T-helper 2 cell treated with Interferon-gamma antibody and Interleukin-4, amounts not matched to agents 5 μg/mL and 100 μg/mL, for 36 hours (primary cell): ENCODE measurements around the gene TNFRSF9.
"Not testable (repeated sequence)": the region's sequence is repeated elsewhere in the genome, so short reads cannot be mapped to it uniquely, and the experiment has no call there.

Experiments
- DNase-seq: peaks from one replicate; pipeline ENCODE4 v3.0.0; 2021; ENCODE audit warnings: low spot score
- H3K27ac Mint-ChIP-seq: one replicate; pipeline ENCODE4 v1.8.0; 2021; ENCODE audit warnings: mild to moderate bottlenecking, mixed read lengths
- H3K27me3 Mint-ChIP-seq: one replicate; pipeline ENCODE4 v1.8.0; 2021; ENCODE audit warnings: low read depth, mixed read lengths
- H3K36me3 Mint-ChIP-seq: one replicate; pipeline ENCODE4 v1.8.0; 2021; ENCODE audit warnings: low read depth, mixed read lengths
- H3K4me1 Mint-ChIP-seq: one replicate; pipeline ENCODE4 v1.8.0; 2021; ENCODE audit warnings: low read depth, mixed read lengths
- H3K4me3 Mint-ChIP-seq: one replicate; pipeline ENCODE4 v1.8.0; 2022; ENCODE audit warnings: mild to moderate bottlenecking, moderate library complexity, mixed read lengths
- H3K9me3 Mint-ChIP-seq: one replicate; pipeline ENCODE4 v1.8.0; 2021; ENCODE audit warnings: mixed read lengths

The TNFRSF9 gene

DNA sequence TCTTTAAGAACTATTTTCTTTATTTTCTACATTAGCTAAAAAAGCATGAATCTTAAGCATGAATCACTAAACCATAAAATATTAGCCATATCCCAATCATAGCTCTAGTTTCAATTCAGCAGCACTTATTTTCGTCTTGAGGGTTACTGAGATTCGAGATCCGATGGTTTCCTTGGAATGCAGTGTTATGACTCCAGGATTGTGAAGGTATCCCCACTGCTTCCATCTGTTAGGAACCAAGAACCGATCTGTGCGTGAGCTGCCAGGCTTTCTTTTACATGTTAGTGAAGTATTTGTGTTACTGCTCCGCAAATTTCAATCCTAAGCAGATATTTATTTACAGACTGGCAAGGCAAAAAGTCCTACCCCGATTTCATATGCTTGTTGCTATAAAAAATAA is 18.8 kb downstream of the TNFRSF9 start:
- no peaks in the 10 kb centered on the region for H3K27me3 Mint-ChIP-seq
- H3K4me3 Mint-ChIP-seq = no peak overlapping the region
- H3K27ac Mint-ChIP-seq = no peak overlapping the region
- peaks cover 7% of the 10 kb centered on the region for H3K4me1 Mint-ChIP-seq
- no peak for DNase-seq
- no peaks in the 10 kb centered on the region for H3K36me3 Mint-ChIP-seq
- H3K9me3 Mint-ChIP-seq = no peaks in the 10 kb centered on the region

DNA sequence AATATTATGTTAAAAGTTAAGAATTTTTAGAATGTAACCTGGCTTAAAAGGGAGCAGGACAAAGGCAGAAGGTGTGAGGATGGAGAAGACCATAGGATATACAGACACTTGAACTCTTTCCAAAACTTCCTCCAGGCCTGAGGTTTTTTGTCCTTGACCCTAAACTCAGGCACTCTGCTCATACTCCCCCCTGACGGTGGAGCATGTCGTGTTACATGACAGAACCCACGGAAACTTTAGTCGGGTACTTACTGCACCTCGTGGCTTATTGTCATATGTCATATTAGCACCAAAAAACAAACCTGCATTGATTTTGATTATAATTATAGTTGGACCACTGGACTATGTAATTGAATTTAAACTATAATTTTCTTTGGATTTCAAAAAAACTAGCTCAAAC is 20.8 kb downstream of the TNFRSF9 start:
- Mint-ChIP-seq H3K36me3 (no peaks in the 10 kb centered on the region), H3K27ac (no peak overlapping the region), H3K4me1 (peaks cover 9% of the 10 kb centered on the region), H3K4me3 (no peak overlapping the region), H3K27me3 (no peaks in the 10 kb centered on the region), H3K9me3 (no peaks in the 10 kb centered on the region)
- no peak for DNase-seq

DNA sequence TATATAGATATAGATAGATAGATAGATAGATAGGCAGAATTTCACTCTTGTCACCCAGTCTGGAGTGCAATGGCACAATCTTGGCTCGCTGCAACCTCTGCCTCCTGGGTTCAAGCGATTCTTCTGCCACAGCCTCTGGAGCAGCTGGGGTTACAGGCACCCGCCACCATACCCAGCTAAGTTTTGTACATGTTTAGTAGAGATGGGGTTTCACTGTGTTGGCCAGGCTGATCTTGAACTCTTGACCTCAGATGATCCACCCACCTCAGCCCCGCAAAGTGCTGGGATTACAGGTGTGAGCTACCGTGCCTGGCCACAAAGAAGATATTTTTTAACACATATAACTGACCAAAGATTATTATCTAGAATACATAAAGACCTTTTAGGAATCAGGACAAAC is 22.7 kb downstream of the TNFRSF9 start:
- DNase-seq, H3K27ac Mint-ChIP-seq, H3K36me3 Mint-ChIP-seq, H3K27me3 Mint-ChIP-seq, H3K9me3 Mint-ChIP-seq, H3K4me3 Mint-ChIP-seq: not testable (repeated sequence)
- peaks cover 13% of the 10 kb centered on the region for H3K4me1 Mint-ChIP-seq

DNA sequence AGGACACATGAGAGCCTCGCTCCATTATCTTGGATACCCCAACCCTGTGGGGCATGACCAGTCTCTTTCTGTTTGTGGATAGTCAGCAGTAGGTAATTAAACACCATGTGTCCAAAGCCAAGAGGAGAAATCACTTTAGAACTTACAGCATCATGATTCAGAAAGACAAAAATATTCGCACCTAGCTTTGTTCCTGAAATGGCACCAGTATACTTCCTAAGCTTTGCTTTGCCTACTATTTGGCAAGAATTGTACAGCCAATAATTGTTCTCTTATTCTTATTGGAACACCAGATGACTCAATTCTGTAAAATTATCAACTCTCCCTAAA is 24.2 kb downstream of the TNFRSF9 start:
- no peaks in the 10 kb centered on the region for H3K9me3 Mint-ChIP-seq
- H3K27ac Mint-ChIP-seq = no peak overlapping the region
- H3K4me1 Mint-ChIP-seq = peaks cover 17% of the 10 kb centered on the region
- no peaks in the 10 kb centered on the region for H3K27me3 Mint-ChIP-seq
- H3K36me3 Mint-ChIP-seq = no peaks in the 10 kb centered on the region
- H3K4me3 Mint-ChIP-seq = no peak overlapping the region
- DNase-seq = no peak

DNA sequence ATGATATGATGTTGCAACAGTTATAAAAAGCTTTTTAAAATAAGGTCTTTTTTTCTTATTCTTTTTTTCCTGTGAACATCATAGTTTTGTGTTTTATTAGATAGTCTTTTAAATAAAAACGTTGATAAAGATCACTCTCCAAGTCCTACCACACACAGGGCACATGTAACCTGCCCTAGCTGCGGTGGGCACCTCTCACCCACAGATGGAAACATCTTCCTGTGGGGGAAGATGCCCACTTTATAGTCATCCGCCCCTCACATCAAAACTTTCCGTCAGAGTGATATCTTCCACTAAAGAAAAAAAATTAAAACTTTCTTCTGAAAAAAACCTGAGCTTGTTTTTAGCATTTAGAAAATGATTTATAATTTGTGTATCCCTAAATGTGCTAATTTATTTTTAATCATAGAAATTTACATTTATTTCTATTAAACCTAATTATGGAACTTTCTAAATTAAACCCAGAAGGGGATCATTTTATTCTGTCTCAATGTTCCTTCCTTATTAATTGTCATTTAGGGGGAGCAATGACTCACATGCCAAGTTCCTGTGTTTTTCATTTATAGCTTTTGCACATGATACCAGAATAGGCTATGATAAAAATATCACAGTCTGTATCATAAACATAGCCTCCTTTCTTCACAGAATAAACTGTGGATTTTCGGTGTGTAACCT is 24.7 kb downstream of the TNFRSF9 start:
- H3K4me1 Mint-ChIP-seq = peaks cover 17% of the 10 kb centered on the region
- H3K4me3 Mint-ChIP-seq = no peak overlapping the region
- H3K36me3 Mint-ChIP-seq = no peaks in the 10 kb centered on the region

DNA sequence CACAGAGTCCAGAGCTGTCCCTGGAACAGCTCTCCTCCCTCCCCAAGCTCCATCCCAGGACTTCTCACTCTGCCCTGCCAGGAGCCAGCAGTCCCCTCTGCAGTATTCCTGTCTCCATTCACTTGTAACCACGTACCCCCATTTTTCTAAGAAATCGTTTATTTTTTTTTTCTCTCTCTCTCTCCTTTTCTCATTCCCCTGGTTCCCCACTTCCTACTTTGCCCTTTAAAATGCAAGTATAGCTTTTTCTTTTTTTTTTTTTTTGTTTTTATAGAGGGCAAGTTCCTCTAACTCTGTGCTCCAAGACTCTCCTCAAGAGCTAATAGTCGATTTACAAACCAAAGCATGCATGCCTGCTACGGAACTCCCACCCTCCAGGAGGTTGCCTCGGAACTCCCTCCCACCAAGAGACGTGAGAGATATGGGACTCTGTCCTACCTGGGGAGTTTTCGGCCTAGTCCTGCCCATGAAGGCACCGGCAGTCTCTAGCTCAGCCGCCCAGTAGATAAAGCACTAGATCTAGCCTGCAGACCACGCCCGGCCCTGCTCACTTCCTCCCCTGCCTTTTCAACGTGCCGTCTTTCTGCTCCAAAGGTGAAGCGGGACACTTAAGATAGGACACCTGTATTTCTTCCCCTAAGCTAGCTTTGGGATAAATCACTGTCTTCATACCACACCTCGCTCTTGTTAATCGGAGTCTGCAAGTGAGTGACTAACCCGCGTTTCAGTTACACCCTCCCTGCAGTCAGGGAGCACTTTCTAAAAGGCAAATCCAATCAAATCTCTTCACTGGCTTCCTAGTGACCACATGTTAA is 27.7 kb downstream of the TNFRSF9 start:
- Mint-ChIP-seq H3K4me3 (peak overlapping the region; percentile 9), H3K27ac (no peak overlapping the region), H3K9me3 (no peaks in the 10 kb centered on the region), H3K36me3 (no peaks in the 10 kb centered on the region), H3K27me3 (no peaks in the 10 kb centered on the region), H3K4me1 (peaks cover 9% of the 10 kb centered on the region)
- DNase-seq = no peak

More for the DNA sequence above, 24.7 kb downstream of the TNFRSF9 start:
- no peak for DNase-seq
- Mint-ChIP-seq H3K27me3 (no peaks in the 10 kb centered on the region), H3K27ac (no peak overlapping the region), H3K9me3 (no peaks in the 10 kb centered on the region)

DNA sequence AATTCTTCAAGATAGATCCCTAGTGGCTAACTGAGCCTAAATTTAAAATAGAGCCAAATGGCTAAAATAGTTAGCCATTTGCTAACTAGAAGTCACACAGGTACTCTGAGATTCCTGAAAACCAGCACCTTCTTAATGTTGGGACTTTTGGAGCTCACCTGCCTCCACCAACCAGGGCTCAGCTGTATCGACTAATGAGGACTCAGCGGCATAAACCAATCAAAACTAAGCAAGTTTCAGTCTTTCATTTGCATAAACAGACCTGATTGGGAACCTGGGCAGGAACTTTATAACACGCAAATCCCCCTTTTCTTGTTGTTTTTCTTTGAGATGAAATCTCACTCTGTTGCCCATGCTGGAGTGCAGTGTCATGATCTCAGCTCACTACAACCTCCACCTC is 28.5 kb downstream of the TNFRSF9 start:
- H3K36me3 Mint-ChIP-seq = no peaks in the 10 kb centered on the region
- no peak overlapping the region for H3K27ac Mint-ChIP-seq
- DNase-seq = no peak
- H3K4me3 Mint-ChIP-seq = no peak overlapping the region
- H3K9me3 Mint-ChIP-seq = no peaks in the 10 kb centered on the region
- H3K4me1 Mint-ChIP-seq = peaks cover 9% of the 10 kb centered on the region
- no peaks in the 10 kb centered on the region for H3K27me3 Mint-ChIP-seq

DNA sequence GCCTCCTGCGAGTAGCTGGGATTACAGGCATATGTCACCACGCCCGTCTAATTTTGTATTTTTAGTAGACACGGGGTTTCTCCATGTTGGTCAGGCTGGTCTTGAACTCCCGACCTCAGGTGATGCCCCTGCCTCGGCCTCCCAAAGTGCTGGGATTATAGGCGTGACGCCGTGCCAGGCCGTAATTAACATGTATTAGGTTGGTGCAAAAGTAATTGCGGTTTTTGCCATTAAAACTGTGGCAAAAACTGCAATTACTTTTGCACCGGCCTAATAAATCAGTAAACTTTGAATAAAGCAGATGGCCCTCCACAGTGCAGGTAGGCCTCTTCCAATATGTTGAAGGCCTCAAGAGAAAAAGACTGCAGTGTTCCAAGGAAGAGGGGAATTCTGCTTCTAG is 35.4 kb downstream of the TNFRSF9 start:
- Mint-ChIP-seq H3K4me3 (no peak overlapping the region), H3K4me1 (peaks cover 6% of the 10 kb centered on the region), H3K27ac (no peak overlapping the region), H3K9me3 (no peaks in the 10 kb centered on the region), H3K36me3 (no peaks in the 10 kb centered on the region), H3K27me3 (no peaks in the 10 kb centered on the region)
- no peak for DNase-seq

DNA sequence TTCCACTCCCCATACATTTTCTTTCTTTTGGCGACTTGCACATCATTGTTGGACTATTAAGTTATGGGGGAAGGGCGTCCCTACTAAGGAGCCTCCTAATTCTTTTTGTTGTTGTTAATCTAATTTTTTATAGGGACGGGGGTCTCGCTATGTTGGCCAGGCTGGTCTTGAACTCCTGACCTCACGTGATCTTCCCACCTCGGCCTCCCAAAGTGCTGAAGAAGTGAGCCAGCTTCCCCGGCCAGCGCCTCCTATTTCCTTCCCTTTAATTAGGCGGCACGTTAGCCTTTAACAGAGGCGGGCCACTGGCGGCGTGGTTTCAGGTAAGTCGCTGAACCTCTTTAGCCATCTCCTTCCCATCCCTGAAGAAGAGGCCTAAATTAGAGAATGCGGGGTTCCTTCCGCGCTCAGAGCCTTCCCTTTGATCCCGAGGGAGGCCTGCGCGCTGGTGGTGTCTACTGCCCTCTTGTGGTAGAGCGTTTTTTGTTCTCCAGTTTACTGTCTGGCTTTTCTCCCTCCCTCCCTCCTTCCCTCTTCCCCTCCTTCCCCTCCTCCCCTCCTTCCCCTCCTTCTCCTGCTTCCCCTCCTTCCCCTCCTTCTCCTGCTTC is 38.1 kb downstream of the TNFRSF9 start:
- Mint-ChIP-seq H3K4me3 (peak overlapping the region; percentile 63), H3K27ac (no peak overlapping the region), H3K36me3 (no peaks in the 10 kb centered on the region), H3K4me1 (peaks cover 13% of the 10 kb centered on the region), H3K9me3 (no peaks in the 10 kb centered on the region), H3K27me3 (no peaks in the 10 kb centered on the region)
- peak; percentile 52 for DNase-seq

DNA sequence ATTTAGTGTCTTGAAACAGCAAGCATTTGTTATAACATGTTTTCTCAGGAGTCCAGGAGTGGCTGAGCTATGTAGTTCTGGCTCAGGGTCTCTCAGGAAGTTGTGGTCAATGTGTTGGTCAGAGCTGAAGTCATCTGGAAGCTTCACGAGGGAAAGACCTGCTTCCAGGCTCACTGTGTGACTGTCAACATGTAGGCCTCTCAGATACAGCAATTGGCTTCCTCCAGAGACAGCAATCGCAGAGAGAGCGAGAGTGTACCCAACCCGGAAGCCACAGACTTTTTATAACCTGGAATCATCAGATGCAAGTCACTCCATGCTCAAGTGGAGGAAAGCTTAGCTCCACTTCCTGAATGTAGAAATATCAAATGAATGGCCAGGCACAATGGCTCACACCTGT is 40.9 kb downstream of the TNFRSF9 start:
- H3K27me3 Mint-ChIP-seq = no peaks in the 10 kb centered on the region
- no peaks in the 10 kb centered on the region for H3K36me3 Mint-ChIP-seq
- no peaks in the 10 kb centered on the region for H3K9me3 Mint-ChIP-seq
- H3K27ac Mint-ChIP-seq = peak overlapping the region; percentile 16
- H3K4me3 Mint-ChIP-seq = no peak overlapping the region
- H3K4me1 Mint-ChIP-seq = peaks cover 12% of the 10 kb centered on the region
- no peak for DNase-seq

DNA sequence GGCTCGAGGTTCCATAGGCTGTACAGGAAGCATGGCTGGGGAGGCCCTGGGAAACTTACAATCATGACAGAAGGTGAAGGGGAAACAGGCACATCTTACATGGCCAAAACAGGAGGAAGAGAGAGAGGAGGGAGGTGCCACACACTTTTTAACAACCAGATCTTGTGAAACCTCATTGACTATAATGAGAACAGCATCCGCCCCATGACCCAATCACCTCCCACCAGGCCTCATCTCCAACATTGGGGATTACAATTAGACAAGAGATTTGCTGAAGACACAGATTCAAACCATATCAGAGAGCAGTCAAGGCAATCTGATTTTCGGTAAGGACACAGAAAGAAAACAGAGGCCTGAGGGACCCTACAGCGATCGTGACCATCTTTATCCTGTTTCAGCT is 41.7 kb downstream of the TNFRSF9 start:
- Mint-ChIP-seq H3K36me3 (no peaks in the 10 kb centered on the region), H3K27ac (peak overlapping the region; percentile 21), H3K27me3 (no peaks in the 10 kb centered on the region), H3K4me3 (no peak overlapping the region), H3K9me3 (no peaks in the 10 kb centered on the region), H3K4me1 (peaks cover 12% of the 10 kb centered on the region)
- no peak for DNase-seq

DNA sequence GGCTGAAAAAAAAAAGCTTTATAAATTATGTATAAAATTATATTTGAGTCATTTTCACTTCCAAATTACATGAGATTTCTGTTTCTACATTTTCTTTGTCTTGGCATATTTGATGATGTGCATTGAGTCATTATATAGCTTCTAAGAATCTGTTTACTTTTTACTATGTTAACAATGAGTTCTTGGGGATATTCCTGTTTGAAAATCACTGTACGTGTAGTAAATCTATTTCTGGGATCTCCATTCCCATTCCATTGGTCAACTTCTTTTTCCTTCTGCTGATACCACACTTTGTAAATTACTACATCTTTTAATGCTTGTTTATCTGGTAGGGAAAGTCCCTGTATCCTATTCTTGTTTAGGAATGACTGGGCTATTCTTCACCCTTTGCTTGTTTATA is 43.6 kb downstream of the TNFRSF9 start:
- H3K27ac Mint-ChIP-seq = no peak overlapping the region
- no peak overlapping the region for H3K4me3 Mint-ChIP-seq
- no peaks in the 10 kb centered on the region for H3K9me3 Mint-ChIP-seq
- DNase-seq = no peak
- peaks cover 2% of the 10 kb centered on the region for H3K27me3 Mint-ChIP-seq
- H3K36me3 Mint-ChIP-seq = no peaks in the 10 kb centered on the region
- H3K4me1 Mint-ChIP-seq = peaks cover 8% of the 10 kb centered on the region

DNA sequence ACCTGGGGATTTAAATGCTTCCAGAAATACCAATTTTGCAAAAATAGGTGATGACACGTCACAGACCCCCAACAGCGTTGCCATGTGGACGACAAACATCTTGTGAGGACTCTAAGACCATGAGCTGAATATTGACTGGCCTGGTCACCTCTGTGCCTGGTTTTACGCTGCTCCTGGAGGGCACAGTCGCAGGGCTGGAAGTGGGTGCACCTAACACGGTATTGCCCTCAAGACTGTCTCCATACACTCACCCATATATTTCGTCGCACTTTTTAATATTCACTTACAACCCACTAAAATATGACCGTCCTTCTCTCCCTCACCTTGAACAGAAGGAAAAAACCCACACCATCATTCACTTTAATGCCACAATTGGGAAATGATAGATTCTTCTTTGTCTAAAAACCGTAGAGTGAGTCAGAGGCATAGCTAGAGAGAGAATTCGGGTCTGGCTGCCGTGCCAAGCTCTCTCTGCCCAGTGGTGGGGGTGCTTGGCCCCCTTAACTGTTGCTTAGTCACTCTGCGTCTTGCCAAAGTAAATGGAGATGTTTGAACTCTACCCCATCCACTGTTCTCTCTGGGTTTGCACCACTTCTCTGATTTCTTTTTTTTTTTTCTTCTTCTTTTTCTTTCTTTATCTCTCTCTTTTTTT is 47.0 kb downstream of the TNFRSF9 start:
- no peak for DNase-seq
- Mint-ChIP-seq H3K27ac (no peak overlapping the region), H3K9me3 (no peaks in the 10 kb centered on the region), H3K36me3 (no peaks in the 10 kb centered on the region), H3K4me1 (no peaks in the 10 kb centered on the region), H3K27me3 (peaks cover 8% of the 10 kb centered on the region), H3K4me3 (no peak overlapping the region)

DNA sequence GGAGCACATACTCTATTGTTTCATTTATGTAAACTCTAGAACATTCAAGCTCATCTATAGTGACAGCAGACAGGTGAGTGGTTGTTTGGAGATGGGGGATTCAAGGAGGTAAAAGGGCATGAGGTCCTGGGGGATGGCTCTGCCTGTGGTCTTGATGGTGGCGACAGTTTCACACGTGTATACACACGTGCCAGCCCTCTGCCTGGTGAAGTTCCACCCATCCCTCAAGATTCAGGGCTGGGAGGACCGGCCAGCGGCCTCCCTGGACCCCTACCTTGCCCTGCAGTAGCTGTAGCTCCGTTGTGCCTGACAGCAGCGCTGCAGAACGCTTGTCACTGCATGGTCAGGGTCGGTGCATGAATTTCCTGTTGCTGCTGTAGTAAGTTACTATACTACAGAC is 48.8 kb downstream of the TNFRSF9 start:
- Mint-ChIP-seq H3K27ac (no peak overlapping the region), H3K4me3 (no peak overlapping the region), H3K27me3 (peaks cover 10% of the 10 kb centered on the region), H3K36me3 (no peaks in the 10 kb centered on the region), H3K9me3 (no peaks in the 10 kb centered on the region), H3K4me1 (no peaks in the 10 kb centered on the region)
- no peak for DNase-seq
